Spleen (tissue), 11 donors: ENCODE data around the gene YPEL1. TPM values are rescaled to one million over a fixed set of nuclear protein-coding genes. Genes with fewer than 3 reads are reported as not detected.

ENCODE experiments used
- DNase-seq: peaks from one replicate; pipeline ENCODE4 v3.0.0-alpha.2; 2020
- H3K27ac ChIP-seq, 8 donors: fragments of 200-600 bp; sonication (generic) in 7 of 8; 1 replicate in 4 of 8; 2 replicates in 4 of 8; pipeline versions ENCODE4 v1.5.0 to v1.8.0; 2016 to 2021; ENCODE audit warnings: inconsistent platforms in 4 of 8, mild to moderate bottlenecking in 4 of 8, moderate library complexity in 1 of 8
- H3K27me3 ChIP-seq, 7 donors: fragments of 200-600 bp; sonication (generic) in 6 of 7; replicated peaks in 1 of 7; 1 replicate in 4 of 7; 2 replicates in 3 of 7; pipeline versions ENCODE4 v1.5.0 to v1.8.0; 2016 to 2021; ENCODE audit warnings: inconsistent platforms in 3 of 7, mild to moderate bottlenecking in 1 of 7
- H3K36me3 ChIP-seq, 6 donors: fragments of 200-600 bp; sonication (generic) in 5 of 6; 1 replicate in 4 of 6; 2 replicates in 2 of 6; pipeline versions ENCODE4 v1.5.0 to v1.8.0; 2016 to 2021; ENCODE audit warnings: inconsistent platforms in 2 of 6
- H3K4me1 ChIP-seq, 6 donors: fragments of 200-600 bp; sonication (generic) in 5 of 6; 1 replicate in 3 of 6; 2 replicates in 3 of 6; pipeline versions ENCODE4 v1.5.0 to v1.8.0; 2016 to 2021; ENCODE audit warnings: inconsistent platforms in 3 of 6
- H3K4me3 ChIP-seq, 8 donors: fragments of 200-600 bp; sonication (generic) in 7 of 8; 1 replicate in 4 of 8; 2 replicates in 4 of 8; pipeline versions ENCODE4 v1.5.0 to v1.8.0; 2016 to 2021; ENCODE audit warnings: inconsistent platforms in 4 of 8, mild to moderate bottlenecking in 4 of 8, moderate library complexity in 2 of 8
- H3K9me3 ChIP-seq, 8 donors: fragments of 200-600 bp; sonication (generic) in 7 of 8; 1 replicate in 4 of 8; 2 replicates in 4 of 8; pipeline versions ENCODE4 v1.5.0 to v1.8.0; 2016 to 2021; ENCODE audit warnings: inconsistent platforms in 4 of 8
- POLR2A ChIP-seq, 3 donors: fragments of 450-650 bp; IDR thresholded peaks; one replicate each; pipeline ENCODE4 v1.5.1; 2017; ENCODE audit warnings: antibody characterized with exemption in 3 of 3, mild to moderate bottlenecking in 1 of 3
- POLR2AphosphoS5 ChIP-seq, 3 donors: sonication (generic); formaldehyde crosslinking; IDR thresholded peaks; one replicate each; pipeline ENCODE4 v1.5.1; 2017; ENCODE audit warnings: antibody characterized with exemption in 3 of 3
- WGBS, 5 donors: extraction: QIAGEN DNeasy Blood & Tissue Kit in 3 of 5; methylation state at CpG; one replicate each; pipeline versions ENCODE4 v1.1.5 to v1.1.7; 2013 to 2018; 5-methylcytosine and 5-hydroxymethylcytosine counted together
- intact Hi-C: fragments of 100-400 bp; cut with DNase I; formaldehyde crosslinking; loops from one replicate; pipeline ENCODE4 v1.15.0; 2023; ENCODE audit warnings: low total_unique reads
- polyA plus RNA-seq, 3 donors: library from polyadenylated mRNA; stranded (reverse); fragments of 200-250 nt; gene quantifications; one replicate each; pipeline ENCODE4 v1.2.1, GENCODE V29; 2013
- total RNA-seq, 7 donors: library from RNA; depleted of rRNA in 3 of 7; stranded (reverse); fragments of >200 nt in 3 of 7; fragmentation: NEBNext Ultra II Directional in 4 of 7; extraction: Animal tissue kit (Norgen Biotek cat#: 25700) in 4 of 7; gene quantifications; one replicate each; pipeline versions ENCODE4 v1.1.0 to v1.2.1, GENCODE V29; 2016 to 2021
- TF ChIP-seq, protein P1 (sequence below), 11 experiments: fragments of 200-600 bp in 7 of 11; fragments of 450-650 bp in 4 of 11; sonication (generic) in 4 of 11; IDR thresholded peaks in 8 of 11; conservative IDR thresholded peaks in 3 of 11; 1 replicate in 7 of 11; 2 replicates in 4 of 11; pipeline versions ENCODE4 v1.4.0 to v1.8.0; 2016 to 2021; ENCODE audit warnings: antibody characterized with exemption in 11 of 11, inconsistent platforms in 4 of 11, mild to moderate bottlenecking in 1 of 11
- donor health status: healthy with polysubstance abuse.
- donor health status: DM: no; HTN: no; CAD: no; lungs with moderate emphysema.
- donor health status: DM: no; HTN: no; CAD: no.
- donor health status: Bipolar disorder and iron deficiency.
- donor health status: healthy.
- donor health status: DM: no; HTN: no; CAD: no.
- donor health status: DM: yes; HTN: yes; CAD: no.

Gene YPEL1
- total and polyA plus RNA-seq, 10 donors, result 4.8 to 21.3 (median 11.0) TPM

DNA sequence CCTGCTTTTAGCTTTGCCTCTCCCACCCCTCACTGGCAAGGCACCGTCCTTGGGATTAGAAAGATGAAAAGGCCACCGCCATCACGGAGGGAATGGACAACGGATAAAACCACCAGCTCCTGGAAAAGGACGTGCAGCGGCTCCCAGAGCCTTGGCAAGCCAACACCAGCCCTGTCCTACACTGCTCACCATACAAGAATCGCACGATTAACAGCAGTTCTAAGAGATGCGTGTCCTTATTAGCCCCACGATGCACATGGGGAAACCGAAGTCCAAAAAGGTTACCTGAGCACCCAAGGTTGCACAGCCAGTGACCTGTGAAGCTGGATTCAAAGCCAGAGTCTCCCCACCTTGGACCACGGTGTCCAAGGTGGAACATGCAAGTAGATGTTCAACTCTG lies 7.3 kb downstream of the YPEL1 start:
- Histone ChIP-seq H3K4me3 (no peak overlapping the region), H3K27me3 (no peaks in the 10 kb centered on the region), H3K9me3 (no peaks in the 10 kb centered on the region), H3K27ac (no peak overlapping the region), H3K4me1 (peaks cover 0 to 20% (median 0%) of the 10 kb centered on the region in 6 donors), H3K36me3 (peaks cover 0 to 28% (median 0%) of the 10 kb centered on the region in 6 donors)
- no peak for DNase-seq
- intact Hi-C loops, result no loop called here
- WGBS, 5 donors, result 81 to 92% (median 82%) methylated on average over 12 of the region's 12 CpGs
- TF ChIP-seq, protein P1, sequence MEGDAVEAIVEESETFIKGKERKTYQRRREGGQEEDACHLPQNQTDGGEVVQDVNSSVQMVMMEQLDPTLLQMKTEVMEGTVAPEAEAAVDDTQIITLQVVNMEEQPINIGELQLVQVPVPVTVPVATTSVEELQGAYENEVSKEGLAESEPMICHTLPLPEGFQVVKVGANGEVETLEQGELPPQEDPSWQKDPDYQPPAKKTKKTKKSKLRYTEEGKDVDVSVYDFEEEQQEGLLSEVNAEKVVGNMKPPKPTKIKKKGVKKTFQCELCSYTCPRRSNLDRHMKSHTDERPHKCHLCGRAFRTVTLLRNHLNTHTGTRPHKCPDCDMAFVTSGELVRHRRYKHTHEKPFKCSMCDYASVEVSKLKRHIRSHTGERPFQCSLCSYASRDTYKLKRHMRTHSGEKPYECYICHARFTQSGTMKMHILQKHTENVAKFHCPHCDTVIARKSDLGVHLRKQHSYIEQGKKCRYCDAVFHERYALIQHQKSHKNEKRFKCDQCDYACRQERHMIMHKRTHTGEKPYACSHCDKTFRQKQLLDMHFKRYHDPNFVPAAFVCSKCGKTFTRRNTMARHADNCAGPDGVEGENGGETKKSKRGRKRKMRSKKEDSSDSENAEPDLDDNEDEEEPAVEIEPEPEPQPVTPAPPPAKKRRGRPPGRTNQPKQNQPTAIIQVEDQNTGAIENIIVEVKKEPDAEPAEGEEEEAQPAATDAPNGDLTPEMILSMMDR (IDR thresholded peaks at IDR 0.05 in 8 of 11, conservative IDR thresholded peaks at IDR 0.05 in 3 of 11), result no peak

DNA sequence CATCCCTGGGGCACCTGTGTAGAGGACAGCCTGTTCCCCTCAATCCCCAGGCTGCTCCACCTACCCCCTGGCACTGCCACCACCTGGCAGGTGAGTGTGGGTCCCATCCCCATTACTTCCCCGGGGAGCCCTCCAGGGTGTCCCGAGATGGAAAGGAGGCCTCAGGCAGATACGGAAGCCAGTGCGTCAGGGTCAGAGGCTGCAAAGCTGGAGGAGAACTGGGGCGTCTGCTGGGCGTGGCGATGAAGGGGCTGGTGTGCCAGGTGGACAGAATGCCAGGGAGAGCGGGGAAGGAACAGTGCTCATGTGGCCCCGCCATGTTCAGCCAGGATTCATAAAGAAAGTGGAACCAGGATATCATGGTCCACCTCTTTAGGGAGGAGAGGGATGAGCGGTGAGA lies 7.8 kb downstream of the YPEL1 start:
- Histone ChIP-seq H3K27ac (no peak overlapping the region), H3K27me3 (no peaks in the 10 kb centered on the region), H3K4me1 (peaks cover 0 to 19% (median 0%) of the 10 kb centered on the region in 6 donors), H3K9me3 (no peaks in the 10 kb centered on the region), H3K4me3 (no peak overlapping the region), H3K36me3 (peaks cover 0 to 28% (median 0%) of the 10 kb centered on the region in 6 donors)
- TF ChIP-seq, protein P1 (IDR thresholded peaks at IDR 0.05 in 8 of 11, conservative IDR thresholded peaks at IDR 0.05 in 3 of 11), result no peak
- TF ChIP-seq POLR2AphosphoS5 (IDR thresholded peaks at IDR 0.05), result no peak
- no peak for TF ChIP-seq POLR2A (IDR thresholded peaks at IDR 0.05)
- intact Hi-C loops, result no loop called here
- DNase-seq, result no peak
- WGBS, 5 donors, result 91 to 99% (median 95%) methylated on average over 10 of the region's 10 CpGs

DNA sequence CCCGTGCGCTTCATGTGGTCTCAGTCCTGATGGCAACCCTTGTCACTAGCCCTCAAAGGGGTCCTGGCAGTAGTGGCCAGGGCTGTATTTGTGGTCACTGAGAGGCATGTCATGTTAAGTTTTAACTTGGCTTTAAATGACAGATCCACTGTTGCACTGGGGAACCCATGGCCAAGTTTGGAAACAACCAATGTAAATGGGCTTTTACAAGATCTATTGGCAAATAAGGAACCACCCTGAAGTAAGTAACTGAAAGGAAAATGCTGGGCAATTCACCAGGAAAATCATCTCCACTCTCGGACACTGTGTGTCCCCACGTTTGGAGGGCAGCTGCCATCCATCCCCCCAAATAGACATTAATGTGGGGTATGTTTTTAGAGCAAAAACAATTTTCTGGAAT lies 8.4 kb downstream of the YPEL1 start:
- Histone ChIP-seq H3K27ac (no peak overlapping the region), H3K4me1 (peaks cover 0 to 19% (median 0%) of the 10 kb centered on the region in 6 donors), H3K27me3 (no peaks in the 10 kb centered on the region), H3K4me3 (no peak overlapping the region), H3K36me3 (peaks cover 0 to 28% (median 0%) of the 10 kb centered on the region in 6 donors), H3K9me3 (no peaks in the 10 kb centered on the region)
- WGBS, 5 donors, result 84 to 95% (median 87%) methylated on average over 4 of the region's 4 CpGs
- DNase-seq, result no peak
- intact Hi-C loops, result no loop called here
- TF ChIP-seq POLR2AphosphoS5 (IDR thresholded peaks at IDR 0.05) (no peak), POLR2A (IDR thresholded peaks at IDR 0.05) (no peak)
- TF ChIP-seq, protein P1 (IDR thresholded peaks at IDR 0.05 in 8 of 11, conservative IDR thresholded peaks at IDR 0.05 in 3 of 11), result no peak

DNA sequence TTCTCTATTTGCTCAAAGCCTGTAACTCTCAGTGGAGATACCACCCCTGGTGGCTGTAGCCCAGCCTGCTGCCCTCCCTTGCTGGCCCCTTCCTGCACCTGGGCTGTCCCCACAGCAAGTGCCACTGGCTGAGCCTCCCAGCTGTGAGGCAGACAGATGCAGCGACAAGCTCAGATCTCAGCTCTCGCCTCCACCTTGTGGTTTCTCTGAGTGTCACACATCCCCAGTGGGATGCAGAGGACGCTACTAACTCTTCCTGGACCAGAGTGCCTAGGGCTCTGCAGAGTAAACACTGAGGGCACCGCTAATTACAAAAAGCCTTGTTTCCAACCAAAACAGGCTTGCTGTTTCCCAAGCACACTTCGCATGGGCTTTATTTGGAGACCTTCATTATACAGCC lies 8.9 kb downstream of the YPEL1 start:
- peaks cover 0 to 19% (median 0%) of the 10 kb centered on the region in 6 donors for H3K4me1 ChIP-seq
- no peaks in the 10 kb centered on the region for H3K9me3 ChIP-seq
- DNase-seq, result no peak
- H3K4me3 ChIP-seq, result no peak overlapping the region
- TF ChIP-seq POLR2AphosphoS5 (IDR thresholded peaks at IDR 0.05), result no peak
- TF ChIP-seq, protein P1 (IDR thresholded peaks at IDR 0.05 in 8 of 11, conservative IDR thresholded peaks at IDR 0.05 in 3 of 11), result peak in 5 of 11 experiments; percentile 11 to 52 (median 36)
- H3K36me3 ChIP-seq, result peaks cover 0 to 28% (median 0%) of the 10 kb centered on the region in 6 donors
- 47 to 83% (median 54%) methylated on average over 2 to 5 of the region's 5 CpGs for WGBS, 5 donors
- no peaks in the 10 kb centered on the region for H3K27me3 ChIP-seq
- intact Hi-C loops, result no loop called here
- no peak overlapping the region for H3K27ac ChIP-seq
